Panc1 (cell line): ENCODE results near the gene DLGAP3. TPM values are rescaled to one million over a fixed set of nuclear protein-coding genes. Genes with fewer than 3 reads are reported as not detected.

Source experiments
- ATAC-seq: fragments of 200-7000 bp; cut with Tn5 transposase; 2 replicates; pipeline ENCODE4 v1.9.1; 2020; ENCODE audit warnings: mild to moderate bottlenecking, moderate library complexity
- BruUV-seq: library from RNA; stranded (reverse); fragments of 400-500 nt; replicated peaks from 2 replicates; lab custom pipeline; 2021; lab: Mats Ljungman, UMichigan
- CTCF ChIA-PET: fragments of 300-600 bp; sonication (Branson Sonifier 250); formaldehyde crosslinking; loops from one replicate; lab custom pipeline; 2022; ENCODE audit warnings: antibody characterized with exemption; lab: Charles Lee
- POLR2A ChIA-PET: fragments of 300-600 bp; sonication (Branson Sonifier 250); formaldehyde crosslinking; loops from one replicate; lab custom pipeline; 2022; ENCODE audit warnings: antibody characterized with exemption; lab: Charles Lee
- DNase-seq: peaks from one replicate; pipeline ENCODE4 v3.0.0-alpha.2; 2010; ENCODE audit warnings: low read depth, low spot score
- H3K27ac ChIP-seq: 2 replicates; pipeline ENCODE4 v1.5.1; 2011; ENCODE audit warnings: mild to moderate bottlenecking, low read length, inconsistent platforms
- H3K27me3 ChIP-seq: fragments of 200-500 bp; sonication (Bioruptor generic); 2 replicates; pipeline ENCODE4 v1.6.0; 2014; ENCODE audit warnings: low read length, inconsistent platforms; ENCODE audit not compliant: control insufficient read depth, insufficient read depth
- H3K36me3 ChIP-seq: fragments of 200-500 bp; sonication (Bioruptor generic); 2 replicates; pipeline ENCODE4 v1.5.1; 2014; ENCODE audit warnings: inconsistent platforms, mild to moderate bottlenecking, low read length, moderate library complexity; ENCODE audit not compliant: control insufficient read depth, insufficient read depth
- H3K4me1 ChIP-seq: 2 replicates; pipeline ENCODE4 v1.5.1; 2011; ENCODE audit warnings: inconsistent platforms, mild to moderate bottlenecking, low read length, moderate library complexity; ENCODE audit not compliant: control insufficient read depth, insufficient read depth
- H3K4me3 ChIP-seq, 2 experiments: 2 replicates each; pipeline ENCODE4 v1.5.1; 2011 to 2012; ENCODE audit warnings: low read depth in 2 of 2, low read length in 2 of 2, mild to moderate bottlenecking in 2 of 2, inconsistent platforms in 1 of 2, moderate library complexity in 1 of 2
- H3K9me3 ChIP-seq: fragments of 200-500 bp; sonication (Bioruptor generic); 2 replicates; pipeline ENCODE4 v1.5.1; 2014; ENCODE audit warnings: low read depth, mild to moderate bottlenecking, inconsistent platforms, low read length, moderate library complexity; ENCODE audit not compliant: control insufficient read depth, insufficient read depth
- POLR2AphosphoS5 ChIP-seq: IDR thresholded peaks from 2 replicates; pipeline ENCODE4 v1.6.1; 2012; ENCODE audit warnings: mild to moderate bottlenecking, low read depth, low read length, moderate library complexity
- REST ChIP-seq, 2 experiments: IDR thresholded peaks; 2 replicates each; pipeline ENCODE4 v1.6.1; 2011 to 2012; ENCODE audit warnings: low read depth in 2 of 2, control low read depth in 1 of 2, low read length in 1 of 2, mild to moderate bottlenecking in 1 of 2, moderate library complexity in 1 of 2; ENCODE audit not compliant: insufficient read depth in 1 of 2
- SIN3A ChIP-seq: IDR thresholded peaks from 2 replicates; pipeline ENCODE4 v1.6.1; 2012; ENCODE audit warnings: low read depth, mild to moderate bottlenecking, low read length, moderate library complexity, borderline replicate concordance; ENCODE audit not compliant: insufficient read depth
- TCF7L2 ChIP-seq: IDR thresholded peaks from 2 replicates; pipeline ENCODE4 v1.6.1; 2011; ENCODE audit warnings: mild to moderate bottlenecking, low read depth, low read length, inconsistent platforms
- in situ Hi-C: cut with HindIII; loops from 2 replicates; pipeline ENCODE4 v1.10.0; 2016; ENCODE audit warnings: low sequenced_read_pairs, low pct_unique_long_range_greater_than_20kb
- intact Hi-C: fragments of 100-400 bp; cut with micrococcal nuclease; formaldehyde crosslinking; loops from one replicate; pipeline ENCODE4 v1.10.0; 2022; ENCODE audit not compliant: unreplicated experiment
- total RNA-seq: library from RNA; stranded (reverse); gene quantifications from one replicate; pipeline ENCODE4 v1.2.1, GENCODE V29; 2021; ENCODE audit not compliant: unreplicated experiment
- TF ChIP-seq, protein P1 (sequence below): fragments of 450-650 bp; IDR thresholded peaks from 2 replicates; pipeline ENCODE4 v1.5.1; 2017; ENCODE audit warnings: mild to moderate bottlenecking

DLGAP3 gene
- total RNA-seq, 1 experiment from 2014 or later, result 0.87 TPM

- DNase-seq (no peak), ATAC-seq (no peak)
- Histone ChIP-seq H3K36me3 (peaks cover 5% of the 10 kb centered on the region; the same call in 1 of the 2 replicates), H3K27ac (no peak overlapping the region), H3K4me3 (no peak overlapping the region), H3K9me3 (no peaks in the 10 kb centered on the region), H3K27me3 (no peaks in the 10 kb centered on the region), H3K4me1 (peaks cover 5% of the 10 kb centered on the region; the same call in 1 of the 2 replicates)
- BruUV-seq, result no TSS peak
- CTCF ChIA-PET, result no interaction called here
- intact Hi-C loops (loop anchor here (1.0 kb wide), 1 partner anchor 65 kb away; no protein-coding TSS in a partner anchor), in situ Hi-C loops (no loop called here)
- POLR2A ChIA-PET, result no interaction called here
- TF ChIP-seq REST (IDR thresholded peaks at IDR 0.05; ENCODE audit: insufficient read depth in 1 of 2, low read depth in 2 of 2, low read length in 1 of 2), result no peak
- TF ChIP-seq, protein P1, sequence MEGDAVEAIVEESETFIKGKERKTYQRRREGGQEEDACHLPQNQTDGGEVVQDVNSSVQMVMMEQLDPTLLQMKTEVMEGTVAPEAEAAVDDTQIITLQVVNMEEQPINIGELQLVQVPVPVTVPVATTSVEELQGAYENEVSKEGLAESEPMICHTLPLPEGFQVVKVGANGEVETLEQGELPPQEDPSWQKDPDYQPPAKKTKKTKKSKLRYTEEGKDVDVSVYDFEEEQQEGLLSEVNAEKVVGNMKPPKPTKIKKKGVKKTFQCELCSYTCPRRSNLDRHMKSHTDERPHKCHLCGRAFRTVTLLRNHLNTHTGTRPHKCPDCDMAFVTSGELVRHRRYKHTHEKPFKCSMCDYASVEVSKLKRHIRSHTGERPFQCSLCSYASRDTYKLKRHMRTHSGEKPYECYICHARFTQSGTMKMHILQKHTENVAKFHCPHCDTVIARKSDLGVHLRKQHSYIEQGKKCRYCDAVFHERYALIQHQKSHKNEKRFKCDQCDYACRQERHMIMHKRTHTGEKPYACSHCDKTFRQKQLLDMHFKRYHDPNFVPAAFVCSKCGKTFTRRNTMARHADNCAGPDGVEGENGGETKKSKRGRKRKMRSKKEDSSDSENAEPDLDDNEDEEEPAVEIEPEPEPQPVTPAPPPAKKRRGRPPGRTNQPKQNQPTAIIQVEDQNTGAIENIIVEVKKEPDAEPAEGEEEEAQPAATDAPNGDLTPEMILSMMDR, result no peak
- TF ChIP-seq TCF7L2, result no peak
- TF ChIP-seq POLR2AphosphoS5, result no peak
Observed at GRCh38 chr1:34851431-34852105, 77.9 kb downstream of the DLGAP3 start.

- Histone ChIP-seq H3K27me3 (no peaks in the 10 kb centered on the region), H3K27ac (no peak overlapping the region), H3K9me3 (no peaks in the 10 kb centered on the region), H3K4me1 (peaks cover 5% of the 10 kb centered on the region; the same call in 1 of the 2 replicates), H3K4me3 (no peak overlapping the region), H3K36me3 (peaks cover 5% of the 10 kb centered on the region; the same call in 1 of the 2 replicates)
- TF ChIP-seq POLR2AphosphoS5 (no peak), SIN3A (no peak)
- TF ChIP-seq, protein P1, result no peak
- BruUV-seq, result no TSS peak
- intact Hi-C loops (no loop called here), in situ Hi-C loops (no loop called here)
- DNase-seq (no peak), ATAC-seq (no peak)
- ChIA-PET POLR2A (no interaction called here), CTCF (no interaction called here)
Observed at GRCh38 chr1:34850382-34850781, 79.1 kb downstream of the DLGAP3 start.
